Panc1 (cell line): ENCODE results near the gene MADCAM1. TPM values are rescaled to one million over a fixed set of nuclear protein-coding genes. Genes with fewer than 3 reads are reported as not detected.

Experiments used
- ATAC-seq: fragments of 200-7000 bp; cut with Tn5 transposase; 2 replicates; pipeline ENCODE4 v1.9.1; 2020; ENCODE audit warnings: mild to moderate bottlenecking, moderate library complexity
- BruUV-seq: library from RNA; stranded (reverse); fragments of 400-500 nt; replicated peaks from 2 replicates; lab custom pipeline; 2021; lab: Mats Ljungman, UMichigan
- CTCF ChIA-PET: fragments of 300-600 bp; sonication (Branson Sonifier 250); formaldehyde crosslinking; loops from one replicate; lab custom pipeline; 2022; ENCODE audit warnings: antibody characterized with exemption; lab: Charles Lee
- POLR2A ChIA-PET: fragments of 300-600 bp; sonication (Branson Sonifier 250); formaldehyde crosslinking; loops from one replicate; lab custom pipeline; 2022; ENCODE audit warnings: antibody characterized with exemption; lab: Charles Lee
- DNase-seq: peaks from one replicate; pipeline ENCODE4 v3.0.0-alpha.2; 2010; ENCODE audit warnings: low read depth, low spot score
- H3K27ac ChIP-seq: 2 replicates; pipeline ENCODE4 v1.5.1; 2011; ENCODE audit warnings: mild to moderate bottlenecking, low read length, inconsistent platforms
- H3K27me3 ChIP-seq: fragments of 200-500 bp; sonication (Bioruptor generic); 2 replicates; pipeline ENCODE4 v1.6.0; 2014; ENCODE audit warnings: low read length, inconsistent platforms; ENCODE audit not compliant: control insufficient read depth, insufficient read depth
- H3K36me3 ChIP-seq: fragments of 200-500 bp; sonication (Bioruptor generic); 2 replicates; pipeline ENCODE4 v1.5.1; 2014; ENCODE audit warnings: inconsistent platforms, mild to moderate bottlenecking, low read length, moderate library complexity; ENCODE audit not compliant: control insufficient read depth, insufficient read depth
- H3K4me1 ChIP-seq: 2 replicates; pipeline ENCODE4 v1.5.1; 2011; ENCODE audit warnings: inconsistent platforms, mild to moderate bottlenecking, low read length, moderate library complexity; ENCODE audit not compliant: control insufficient read depth, insufficient read depth
- H3K4me3 ChIP-seq, 2 experiments: 2 replicates each; pipeline ENCODE4 v1.5.1; 2011 to 2012; ENCODE audit warnings: low read depth in 2 of 2, low read length in 2 of 2, mild to moderate bottlenecking in 2 of 2, inconsistent platforms in 1 of 2, moderate library complexity in 1 of 2
- H3K9me3 ChIP-seq: fragments of 200-500 bp; sonication (Bioruptor generic); 2 replicates; pipeline ENCODE4 v1.5.1; 2014; ENCODE audit warnings: low read depth, mild to moderate bottlenecking, inconsistent platforms, low read length, moderate library complexity; ENCODE audit not compliant: control insufficient read depth, insufficient read depth
- CTCF ChIP-seq: fragments of 450-650 bp; IDR thresholded peaks from 2 replicates; pipeline ENCODE4 v1.5.1; 2017; ENCODE audit warnings: mild to moderate bottlenecking
- POLR2AphosphoS5 ChIP-seq: IDR thresholded peaks from 2 replicates; pipeline ENCODE4 v1.6.1; 2012; ENCODE audit warnings: mild to moderate bottlenecking, low read depth, low read length, moderate library complexity
- REST ChIP-seq, 2 experiments: IDR thresholded peaks; 2 replicates each; pipeline ENCODE4 v1.6.1; 2011 to 2012; ENCODE audit warnings: low read depth in 2 of 2, control low read depth in 1 of 2, low read length in 1 of 2, mild to moderate bottlenecking in 1 of 2, moderate library complexity in 1 of 2; ENCODE audit not compliant: insufficient read depth in 1 of 2
- SIN3A ChIP-seq: IDR thresholded peaks from 2 replicates; pipeline ENCODE4 v1.6.1; 2012; ENCODE audit warnings: low read depth, mild to moderate bottlenecking, low read length, moderate library complexity, borderline replicate concordance; ENCODE audit not compliant: insufficient read depth
- TCF7L2 ChIP-seq: IDR thresholded peaks from 2 replicates; pipeline ENCODE4 v1.6.1; 2011; ENCODE audit warnings: mild to moderate bottlenecking, low read depth, low read length, inconsistent platforms
- in situ Hi-C: cut with HindIII; loops from 2 replicates; pipeline ENCODE4 v1.10.0; 2016; ENCODE audit warnings: low sequenced_read_pairs, low pct_unique_long_range_greater_than_20kb
- intact Hi-C: fragments of 100-400 bp; cut with micrococcal nuclease; formaldehyde crosslinking; loops from one replicate; pipeline ENCODE4 v1.10.0; 2022; ENCODE audit not compliant: unreplicated experiment
- total RNA-seq: library from RNA; stranded (reverse); gene quantifications from one replicate; pipeline ENCODE4 v1.2.1, GENCODE V29; 2021; ENCODE audit not compliant: unreplicated experiment

Gene MADCAM1
- total RNA-seq, 1 experiment from 2014 or later = 0.54 TPM

- POLR2A ChIA-PET = no interaction called here
- H3K9me3 ChIP-seq = no peaks in the 10 kb centered on the region
- no peak for ATAC-seq
- TF ChIP-seq REST (IDR thresholded peaks at IDR 0.05; ENCODE audit: insufficient read depth in 1 of 2, low read depth in 2 of 2, low read length in 1 of 2) (no peak), POLR2AphosphoS5 (no peak), SIN3A (no peak), TCF7L2 (no peak), CTCF (no peak)
- no peaks in the 10 kb centered on the region for H3K27me3 ChIP-seq
- peaks cover 3% of the 10 kb centered on the region; the same call in 1 of the 2 replicates for H3K4me1 ChIP-seq
- BruUV-seq = no TSS peak
- H3K4me3 ChIP-seq = no peak overlapping the region
- H3K36me3 ChIP-seq = no peaks in the 10 kb centered on the region; the same call in 1 of the 2 replicates
- intact Hi-C loops (no loop called here), in situ Hi-C loops (no loop called here)
- DNase-seq = no peak
- CTCF ChIA-PET = no interaction called here
- H3K27ac ChIP-seq = no peak overlapping the region
These were observed 8.3 kb downstream of the MADCAM1 start for GRCh38 chr19:504616-505015.

GRCh38 chr19:506404-507285 lies 10.4 kb downstream of the MADCAM1 start:
- Histone ChIP-seq H3K27me3 (no peaks in the 10 kb centered on the region), H3K9me3 (no peaks in the 10 kb centered on the region), H3K36me3 (no peaks in the 10 kb centered on the region; the same call in 1 of the 2 replicates), H3K4me3 (peak overlapping the region; percentile 68 to 69), H3K27ac (peak overlapping the region; percentile 91), H3K4me1 (peaks cover 3% of the 10 kb centered on the region; the same call in 1 of the 2 replicates)
- in situ Hi-C loops = no loop called here
- TF ChIP-seq SIN3A = no peak
- TF ChIP-seq POLR2AphosphoS5 = peak; percentile 33
- TF ChIP-seq CTCF = peak; percentile 91
- intact Hi-C loops = no loop called here
- ChIA-PET POLR2A (no interaction called here), CTCF (interaction anchor here (0.5 to 1.3 kb wide), 4 partner anchors 11 to 739 kb away, joined by 3 to 6 read pairs (median 4); no protein-coding TSS in a partner anchor)
- ATAC-seq = peak; percentile 92
- peak; percentile 98 for DNase-seq
- no TSS peak for BruUV-seq
